KMS-11 (cell line): Measurements from ENCODE around the gene OSBPL3.

Experiments
- H2AFZ ChIP-seq: fragments of 200-600 bp; sonication (generic); 2 replicates; pipeline ENCODE4 v1.6.1; 2016; ENCODE audit warnings: antibody characterized with exemption, mixed run types, low read depth
- H3K27ac ChIP-seq: fragments of 200-600 bp; sonication (generic); 2 replicates; pipeline ENCODE4 v1.6.1; 2016; ENCODE audit warnings: mild to moderate bottlenecking, mixed run types
- H3K27me3 ChIP-seq: fragments of 200-600 bp; sonication (generic); 2 replicates; pipeline ENCODE4 v1.6.1; 2017; ENCODE audit warnings: mild to moderate bottlenecking, low read depth, mixed run types, moderate library complexity; ENCODE audit not compliant: insufficient read depth
- H3K36me3 ChIP-seq: fragments of 200-600 bp; sonication (generic); 2 replicates; pipeline ENCODE4 v1.6.1; 2017; ENCODE audit warnings: mild to moderate bottlenecking, mixed run types; ENCODE audit not compliant: insufficient read depth
- H3K4me1 ChIP-seq: fragments of 200-600 bp; sonication (generic); 2 replicates; pipeline ENCODE4 v1.6.1; 2016; ENCODE audit warnings: mild to moderate bottlenecking, low read depth, mixed run types; ENCODE audit not compliant: poor library complexity, severe bottlenecking
- H3K4me2 ChIP-seq: fragments of 200-600 bp; sonication (generic); 2 replicates; pipeline ENCODE4 v1.7.0; 2016; ENCODE audit warnings: mild to moderate bottlenecking, mixed run types
- H3K4me3 ChIP-seq: fragments of 200-600 bp; sonication (generic); IDR thresholded peaks from 2 replicates; pipeline ENCODE4 v1.6.1; 2017; ENCODE audit warnings: low read depth, low read length, mixed read lengths; ENCODE audit not compliant: insufficient read depth
- H3K79me2 ChIP-seq: fragments of 200-600 bp; sonication (generic); 2 replicates; pipeline ENCODE4 v1.6.1; 2016; ENCODE audit warnings: low read depth, mixed run types; ENCODE audit not compliant: insufficient read depth
- H3K9ac ChIP-seq: fragments of 200-600 bp; sonication (generic); 2 replicates; pipeline ENCODE4 v1.6.1; 2016; ENCODE audit warnings: mild to moderate bottlenecking, mixed run types
- H4K20me1 ChIP-seq: fragments of 200-600 bp; sonication (generic); 2 replicates; pipeline ENCODE4 v1.6.1; 2016; ENCODE audit warnings: mild to moderate bottlenecking, mixed run types; ENCODE audit not compliant: insufficient read depth
- TF ChIP-seq, protein P1 (sequence below): fragments of 200-600 bp; sonication (generic); conservative IDR thresholded peaks from 2 replicates; pipeline ENCODE4 v1.6.1; 2017; ENCODE audit warnings: low read depth, mild to moderate bottlenecking, antibody characterized with exemption, low read length, moderate library complexity, mixed read lengths

The OSBPL3 gene

GRCh38 chr7:24958399-24958798 lies 21.6 kb downstream of the OSBPL3 start:
- no peak overlapping the region for H3K4me3 ChIP-seq
- H3K79me2 ChIP-seq: peaks cover 58% of the 10 kb centered on the region; the same call in 1 of the 2 replicates
- H3K9ac ChIP-seq: no peak overlapping the region
- H3K36me3 ChIP-seq: no peaks in the 10 kb centered on the region
- H3K27ac ChIP-seq: no peak overlapping the region
- peaks cover 52% of the 10 kb centered on the region for H3K4me1 ChIP-seq
- H3K27me3 ChIP-seq: no peaks in the 10 kb centered on the region
- H4K20me1 ChIP-seq: no peaks in the 10 kb centered on the region; the same call in 1 of the 2 replicates
- no peak overlapping the region for H3K4me2 ChIP-seq
- TF ChIP-seq, protein P1, sequence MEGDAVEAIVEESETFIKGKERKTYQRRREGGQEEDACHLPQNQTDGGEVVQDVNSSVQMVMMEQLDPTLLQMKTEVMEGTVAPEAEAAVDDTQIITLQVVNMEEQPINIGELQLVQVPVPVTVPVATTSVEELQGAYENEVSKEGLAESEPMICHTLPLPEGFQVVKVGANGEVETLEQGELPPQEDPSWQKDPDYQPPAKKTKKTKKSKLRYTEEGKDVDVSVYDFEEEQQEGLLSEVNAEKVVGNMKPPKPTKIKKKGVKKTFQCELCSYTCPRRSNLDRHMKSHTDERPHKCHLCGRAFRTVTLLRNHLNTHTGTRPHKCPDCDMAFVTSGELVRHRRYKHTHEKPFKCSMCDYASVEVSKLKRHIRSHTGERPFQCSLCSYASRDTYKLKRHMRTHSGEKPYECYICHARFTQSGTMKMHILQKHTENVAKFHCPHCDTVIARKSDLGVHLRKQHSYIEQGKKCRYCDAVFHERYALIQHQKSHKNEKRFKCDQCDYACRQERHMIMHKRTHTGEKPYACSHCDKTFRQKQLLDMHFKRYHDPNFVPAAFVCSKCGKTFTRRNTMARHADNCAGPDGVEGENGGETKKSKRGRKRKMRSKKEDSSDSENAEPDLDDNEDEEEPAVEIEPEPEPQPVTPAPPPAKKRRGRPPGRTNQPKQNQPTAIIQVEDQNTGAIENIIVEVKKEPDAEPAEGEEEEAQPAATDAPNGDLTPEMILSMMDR: no peak
- no peak overlapping the region for H2AFZ ChIP-seq

DNA sequence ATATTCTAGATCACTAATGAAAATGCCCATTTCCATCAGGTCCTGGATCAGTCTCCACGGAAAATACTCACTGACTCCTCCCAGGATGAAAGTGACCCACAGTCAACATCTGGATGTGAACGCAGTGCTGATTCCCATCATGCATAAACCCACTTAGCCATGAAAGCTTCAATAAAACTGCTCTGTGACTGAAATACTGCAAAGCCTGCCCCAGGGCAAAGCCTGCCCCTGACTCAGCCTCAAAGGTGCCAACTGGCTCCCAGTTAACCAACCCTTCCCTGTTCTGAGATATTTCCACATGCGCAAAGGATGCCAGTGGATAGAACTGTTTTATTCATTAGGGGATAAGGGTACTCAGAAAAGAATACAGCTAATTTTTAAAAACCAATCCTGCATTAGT lies 24.0 kb downstream of the OSBPL3 start:
- H3K36me3 ChIP-seq: no peaks in the 10 kb centered on the region
- H3K4me3 ChIP-seq: no peak overlapping the region
- no peak overlapping the region for H3K4me2 ChIP-seq
- no peak overlapping the region for H3K9ac ChIP-seq
- H3K27me3 ChIP-seq: no peaks in the 10 kb centered on the region
- H3K27ac ChIP-seq: no peak overlapping the region
- no peaks in the 10 kb centered on the region for H4K20me1 ChIP-seq
- H3K79me2 ChIP-seq: peaks cover 72% of the 10 kb centered on the region
- peaks cover 44% of the 10 kb centered on the region for H3K4me1 ChIP-seq
- TF ChIP-seq, protein P1: no peak
- no peak overlapping the region for H2AFZ ChIP-seq

DNA sequence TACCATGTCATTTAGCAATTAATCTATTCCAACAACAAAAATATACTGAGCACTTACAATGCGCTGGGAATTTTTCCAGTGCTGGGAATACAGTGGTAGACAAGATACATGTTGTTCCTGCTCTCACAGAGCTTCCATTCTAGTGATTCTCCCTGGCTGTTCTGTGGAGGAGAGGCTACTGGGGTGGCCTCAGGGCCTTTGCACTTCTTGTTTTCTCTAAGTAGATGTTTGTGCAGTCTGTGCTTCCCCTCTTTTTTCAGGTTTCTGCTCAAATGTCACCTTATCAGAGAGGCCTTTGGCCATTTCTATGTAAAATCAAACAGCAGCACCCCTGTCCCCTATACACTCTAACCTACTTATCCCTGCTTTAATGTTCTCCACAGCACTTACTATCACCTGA lies 24.7 kb downstream of the OSBPL3 start:
- TF ChIP-seq, protein P1: no peak
- Histone ChIP-seq H3K27ac (no peak overlapping the region), H3K4me3 (no peak overlapping the region), H3K4me2 (no peak overlapping the region), H3K36me3 (no peaks in the 10 kb centered on the region), H3K79me2 (peaks cover 72% of the 10 kb centered on the region), H2AFZ (no peak overlapping the region), H4K20me1 (no peaks in the 10 kb centered on the region), H3K9ac (no peak overlapping the region), H3K4me1 (peaks cover 37% of the 10 kb centered on the region), H3K27me3 (no peaks in the 10 kb centered on the region)

- Histone ChIP-seq H3K79me2 (peaks cover 63% of the 10 kb centered on the region), H2AFZ (no peak overlapping the region), H3K4me3 (no peak overlapping the region), H3K27ac (no peak overlapping the region), H3K4me2 (no peak overlapping the region), H4K20me1 (no peaks in the 10 kb centered on the region), H3K36me3 (no peaks in the 10 kb centered on the region), H3K27me3 (no peaks in the 10 kb centered on the region), H3K9ac (no peak overlapping the region), H3K4me1 (peaks cover 13% of the 10 kb centered on the region)
- TF ChIP-seq, protein P1: no peak
Measured at GRCh38 chr7:24952464-24952863, 27.5 kb downstream of the OSBPL3 start.
